ENCODE measurements around the gene CCDC9.
A peak's percentile ranks its signal among the peaks of the same experiment; 100 is the strongest.

CCDC9 gene

DNA sequence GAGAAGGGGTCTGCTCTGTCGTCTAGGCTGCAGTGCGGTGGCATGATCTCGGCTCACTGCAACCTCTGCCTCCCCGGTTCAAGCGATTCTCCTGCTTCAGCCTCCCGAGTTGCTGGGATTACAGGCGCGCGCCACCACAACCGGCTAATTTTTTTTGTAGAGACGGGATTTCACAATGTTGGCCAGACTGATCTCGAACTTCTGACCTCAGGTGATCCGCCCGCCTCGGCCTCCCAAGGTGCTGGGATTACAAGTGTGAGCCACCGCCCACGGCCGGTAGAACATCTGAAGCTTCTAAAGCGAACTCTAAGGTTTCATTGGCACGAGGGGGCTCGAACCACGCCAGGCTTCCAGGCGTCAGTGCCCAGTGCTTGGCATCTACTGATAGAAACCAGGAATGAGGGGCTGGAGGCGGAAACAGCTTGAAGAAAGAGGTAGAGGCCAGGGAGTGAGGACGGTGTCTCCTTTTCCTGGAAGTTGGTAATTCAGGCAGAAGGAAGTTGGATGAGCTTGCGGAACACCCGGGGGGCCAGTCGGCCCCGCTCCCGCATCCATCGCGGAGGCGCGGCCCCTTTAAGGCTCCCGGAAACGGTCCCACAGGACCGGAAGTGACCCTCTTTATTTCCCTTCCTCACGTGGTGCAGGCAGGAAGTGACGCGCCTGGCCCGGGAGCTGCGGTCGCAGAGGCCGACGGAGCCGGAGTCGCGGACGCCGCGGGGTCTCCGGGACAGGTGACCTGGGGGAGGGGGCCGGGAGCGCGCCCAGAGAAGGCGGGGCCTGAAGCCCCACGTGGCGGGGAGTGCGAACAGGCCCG lies at the start of gene CCDC9:
Gene CCDC9 (plus strand): TSS at position 647 of the 814 bp plus-strand sequence. CDS start 1,876 bp downstream, outside the sequence.
- DNase-seq: peak; percentile 94

DNA sequence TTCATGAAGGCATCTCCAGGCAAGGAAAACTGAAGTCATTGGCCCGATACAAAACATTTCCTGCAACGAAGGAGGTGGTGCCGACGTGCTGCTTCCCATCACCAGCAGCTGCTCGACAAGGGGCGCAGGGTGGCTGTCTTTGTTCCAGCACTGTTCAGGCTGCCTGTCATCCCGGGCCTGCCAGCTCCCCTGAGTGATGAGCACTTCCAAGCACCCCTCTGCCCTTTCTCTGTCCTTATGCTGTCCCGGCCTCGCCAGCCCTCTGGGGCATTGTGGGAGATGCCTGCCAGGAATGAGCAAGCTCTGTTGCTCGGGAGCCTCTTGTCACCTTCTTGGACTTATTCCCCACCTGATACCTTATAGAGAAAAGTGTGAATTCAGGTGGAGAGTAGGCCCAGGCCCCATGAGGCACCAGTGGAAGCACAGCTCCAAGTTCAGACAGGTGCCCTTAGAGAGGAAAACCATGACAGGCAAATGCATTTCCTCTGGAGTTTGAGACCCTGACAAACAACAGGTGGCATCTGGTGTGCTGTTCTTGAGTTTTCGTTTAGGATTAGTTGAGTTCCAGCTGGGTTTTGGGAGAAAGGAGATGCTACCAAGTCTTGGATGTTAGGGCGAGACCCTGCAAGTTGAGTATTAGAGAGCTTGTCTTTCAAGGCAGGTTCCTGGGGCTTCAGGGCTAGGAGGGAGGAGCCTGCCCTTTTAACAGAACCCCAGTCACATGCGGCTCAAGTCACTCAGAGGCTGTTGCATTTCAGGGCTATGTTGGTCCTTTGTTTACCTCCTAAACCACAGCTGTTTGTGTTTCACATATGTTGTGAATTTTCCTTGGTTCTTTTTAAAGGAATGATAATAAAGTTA lies 46.8 kb upstream of the CCDC9 start:
- DNase-seq: no peak

DNA sequence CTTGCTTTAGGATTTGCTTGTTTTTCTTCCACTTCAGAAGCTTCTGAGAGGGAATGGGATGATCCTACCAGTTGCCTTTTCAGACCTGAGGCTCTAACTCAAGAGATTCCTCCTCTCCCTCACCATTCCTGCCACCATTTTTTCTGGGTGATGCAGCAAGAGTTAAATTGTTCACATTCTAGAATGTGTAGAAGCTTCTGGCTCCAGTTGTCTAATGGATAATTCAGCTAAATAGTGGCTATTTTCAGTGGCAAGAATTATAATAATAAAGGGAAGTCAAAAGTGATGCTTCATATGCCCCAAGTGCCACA lies 46.2 kb upstream of the CCDC9 start:
- no peak for DNase-seq

DNA sequence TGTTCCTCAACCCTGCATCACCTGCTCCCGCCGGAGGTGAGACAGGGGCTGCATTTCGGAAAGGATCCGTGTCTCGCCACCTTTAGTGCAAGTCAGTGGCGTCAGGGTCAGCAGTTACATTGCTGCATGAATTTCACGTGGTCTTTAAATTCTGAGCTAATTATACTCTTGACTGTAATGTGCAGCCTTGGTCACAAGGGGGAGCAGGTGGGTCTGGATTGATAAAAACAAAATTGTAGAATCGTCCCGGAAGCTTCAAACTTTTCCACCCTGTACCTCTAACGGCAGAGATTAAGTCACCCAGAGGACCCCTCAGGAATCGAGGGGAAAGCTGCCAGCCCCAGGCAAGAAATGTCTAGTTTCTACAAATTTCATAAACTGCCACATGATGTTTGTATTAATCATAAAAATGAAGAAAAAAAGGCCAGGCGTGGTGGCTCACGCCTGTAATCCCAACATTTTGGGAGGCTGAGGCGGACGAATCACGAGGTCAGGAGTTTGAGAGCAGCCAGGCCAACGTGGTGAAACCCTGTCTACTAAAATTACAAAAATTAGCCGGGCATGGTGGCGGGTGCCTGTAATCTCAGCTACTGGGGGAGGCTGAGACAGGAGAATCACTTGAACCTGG lies 45.5 kb upstream of the CCDC9 start:
- DNase-seq: peak; percentile 77

DNA sequence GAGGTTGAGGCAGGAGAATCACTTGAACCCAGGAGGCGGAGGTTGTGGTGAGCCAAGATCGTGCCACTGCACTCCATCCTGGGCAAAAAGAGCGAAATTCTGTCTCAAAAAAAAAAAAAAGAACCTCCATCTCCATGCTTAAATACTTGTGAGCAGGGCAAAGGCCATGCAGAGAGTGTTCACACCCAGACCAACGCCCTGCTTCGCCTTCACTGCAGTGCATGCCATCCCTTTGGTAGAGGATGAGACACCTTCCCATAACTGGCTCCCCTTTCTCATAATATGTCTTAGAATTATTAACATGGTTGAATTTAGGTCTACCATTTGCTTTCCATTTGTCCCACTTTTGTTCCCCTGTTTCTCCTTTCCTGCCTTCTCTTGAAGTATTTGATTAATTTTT lies 40.7 kb upstream of the CCDC9 start:
- DNase-seq: no peak

DNA sequence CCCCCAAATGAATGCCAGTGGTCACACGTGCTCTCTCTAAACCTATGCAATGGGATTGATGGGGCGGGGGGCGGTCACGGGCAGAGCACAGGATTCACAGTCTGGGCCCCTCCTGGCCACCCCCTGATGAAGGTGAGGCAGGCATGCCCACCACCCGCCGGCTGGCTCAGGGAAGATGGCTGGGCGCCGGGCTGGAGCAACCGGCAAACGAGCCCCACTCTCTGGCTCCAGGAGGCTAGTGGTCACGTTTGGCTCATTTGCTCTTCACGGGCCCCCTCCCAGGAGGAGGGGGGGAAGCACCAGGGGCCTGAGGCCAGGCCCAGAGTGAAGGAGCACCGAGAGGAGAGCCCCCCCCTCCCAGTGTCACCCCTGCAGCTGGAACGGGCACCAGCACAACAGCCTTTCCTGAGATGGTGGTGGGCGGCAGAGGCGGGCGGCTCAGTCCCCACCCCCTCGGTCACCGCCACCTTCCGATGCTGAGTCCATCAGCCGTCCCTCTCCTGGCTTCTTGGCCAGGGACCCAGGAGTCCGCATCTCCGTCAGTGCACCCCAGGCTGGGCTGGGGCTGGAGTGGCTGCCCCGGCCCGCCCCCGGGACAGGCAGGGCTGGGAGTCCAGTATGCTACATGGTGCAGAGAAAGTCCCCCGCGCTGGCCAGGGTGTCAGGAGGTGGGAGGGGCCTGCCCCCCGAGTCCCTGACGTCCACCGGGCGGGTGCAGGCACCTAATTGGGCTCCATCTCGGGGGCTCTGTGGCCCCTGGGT lies 35.1 kb upstream of the CCDC9 start:
- DNase-seq: no peak

DNA sequence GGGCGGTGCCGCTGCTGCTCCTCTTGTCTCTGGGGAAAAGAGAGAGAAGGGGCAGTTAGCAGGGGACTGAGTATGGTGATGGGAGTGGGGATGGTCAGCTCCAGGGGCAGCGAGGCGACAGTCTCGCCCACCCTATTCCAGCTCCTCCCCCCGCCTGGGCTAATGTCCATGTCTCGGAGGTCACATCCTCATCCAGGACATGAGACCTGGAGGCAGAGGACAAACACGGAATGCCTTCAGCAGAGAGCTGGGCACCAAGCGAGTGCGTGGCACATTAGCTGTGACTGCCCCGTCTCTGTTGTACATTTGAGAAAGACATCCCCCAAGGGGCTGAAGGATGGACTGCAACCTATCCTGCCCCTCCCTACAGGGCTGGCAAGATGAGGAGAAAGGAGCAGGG lies 34.4 kb upstream of the CCDC9 start:
- no peak for DNase-seq

DNA sequence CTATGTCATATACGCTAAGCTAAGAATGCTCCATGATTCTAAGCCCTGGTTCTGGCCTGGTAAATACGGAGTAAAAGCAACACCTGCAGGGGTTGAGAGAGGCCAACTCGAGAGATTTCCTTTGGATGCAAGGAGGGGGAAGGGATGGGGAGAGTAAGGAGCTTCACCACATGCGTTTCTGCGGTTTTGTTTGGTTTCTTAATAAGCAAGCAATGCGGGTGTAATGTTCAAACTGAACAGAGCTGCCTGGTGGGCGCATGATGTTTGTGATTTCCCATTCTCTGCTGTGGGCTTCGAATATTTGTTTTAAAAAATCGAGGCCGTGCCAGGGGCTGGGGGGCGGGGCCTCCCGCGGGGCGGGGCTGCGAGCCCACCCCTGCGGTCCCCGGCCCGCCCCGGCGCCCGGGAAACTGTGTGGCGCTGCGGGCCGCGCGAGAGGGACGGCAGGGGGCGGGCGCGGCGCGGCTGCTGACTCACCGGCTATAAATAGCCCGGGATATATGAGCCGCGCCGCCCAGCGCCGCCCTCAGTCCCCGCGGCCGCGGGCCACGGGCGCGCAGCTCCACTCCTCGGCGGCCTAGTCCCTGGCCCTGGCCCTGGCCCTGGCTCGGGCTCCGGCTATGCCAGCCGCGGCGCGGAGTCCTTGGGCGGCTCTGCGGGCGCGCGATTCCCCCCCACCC lies 30.4 kb upstream of the CCDC9 start:
- DNase-seq: peak; percentile 86

DNA sequence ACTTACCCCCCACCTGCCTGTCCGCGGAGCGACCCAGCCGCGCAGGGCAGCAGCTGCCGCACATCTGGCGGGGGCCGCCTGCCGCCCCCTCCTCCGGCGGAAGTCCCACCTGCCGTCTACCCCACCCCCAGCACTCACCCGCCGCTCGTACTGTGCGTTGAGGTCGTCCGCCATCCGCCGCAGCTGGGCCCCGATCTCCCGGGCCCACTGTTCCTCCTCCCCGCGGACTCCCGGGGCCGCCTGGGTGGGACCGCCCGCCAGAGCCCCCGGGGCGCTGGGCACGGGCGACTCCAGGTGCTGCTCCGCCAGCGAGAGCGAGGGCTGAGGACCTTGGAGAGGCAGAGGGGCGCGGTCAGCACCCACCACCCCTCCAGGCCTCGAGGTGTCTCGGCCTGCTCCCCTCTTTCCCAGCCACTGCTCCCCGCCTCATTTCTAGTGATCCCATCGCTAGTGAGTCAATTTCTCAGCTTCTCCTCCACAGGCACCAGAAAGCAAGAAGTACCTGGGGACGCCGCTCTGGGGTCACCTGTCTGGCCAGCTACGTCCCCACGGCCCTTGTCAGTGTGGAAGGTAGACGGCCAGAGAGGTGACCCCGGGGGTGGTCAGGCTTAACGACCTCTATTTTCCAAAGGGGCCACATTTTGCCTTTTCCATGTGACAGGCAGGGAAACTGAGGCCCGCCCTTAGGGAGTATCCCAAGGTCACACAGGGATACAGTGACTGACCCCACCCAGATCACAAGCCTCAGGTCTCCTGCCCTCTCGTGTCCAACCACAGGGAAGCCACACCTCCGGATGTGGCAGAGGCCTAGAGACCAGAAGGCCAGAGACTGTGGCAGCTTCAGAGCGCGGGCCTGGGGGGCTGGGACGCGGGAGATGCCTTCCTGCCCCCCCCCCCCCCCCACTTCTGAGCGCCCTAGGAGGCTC lies 29.6 kb upstream of the CCDC9 start:
- DNase-seq: peak; percentile 65

DNA sequence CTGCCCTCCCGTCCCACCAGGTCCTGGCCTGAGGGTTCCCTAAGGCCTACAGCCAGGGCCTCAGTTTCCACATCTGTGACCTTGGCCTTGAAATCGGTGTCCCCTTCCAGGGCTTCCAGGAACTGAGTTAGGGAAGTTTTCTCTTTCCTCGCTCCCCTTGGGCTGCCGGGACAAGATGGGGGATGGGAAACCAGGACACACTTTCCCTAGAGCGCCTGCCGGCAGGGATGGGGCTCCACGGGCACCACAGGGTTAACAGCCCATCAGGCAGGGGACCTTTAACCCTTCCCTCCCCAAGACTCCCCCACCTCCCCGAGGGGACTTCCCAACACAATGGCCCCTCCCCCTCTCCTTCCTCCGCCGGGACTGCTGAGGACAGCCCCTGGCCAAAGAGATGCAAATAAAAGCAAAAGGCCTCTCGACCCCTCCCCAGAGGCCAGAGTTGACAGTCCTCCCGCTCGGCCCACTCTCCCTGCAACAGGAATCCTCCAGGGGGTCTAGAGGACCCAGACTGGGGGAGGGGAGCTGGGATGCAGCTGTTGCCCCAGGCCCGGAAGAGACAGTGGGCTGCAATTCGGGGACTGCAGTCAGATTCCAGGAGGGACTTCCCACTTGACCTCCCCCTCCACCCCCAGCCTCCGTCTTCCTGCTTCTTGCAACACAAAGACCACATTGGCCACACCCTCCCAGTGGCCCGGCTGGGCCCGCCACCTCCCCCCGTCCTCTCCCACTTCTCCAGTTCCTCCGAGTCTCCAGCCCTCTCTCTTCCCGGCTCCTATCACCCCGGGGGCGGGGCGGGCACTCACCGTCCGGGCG lies 28.8 kb upstream of the CCDC9 start:
- peak; percentile 65 for DNase-seq

DNA sequence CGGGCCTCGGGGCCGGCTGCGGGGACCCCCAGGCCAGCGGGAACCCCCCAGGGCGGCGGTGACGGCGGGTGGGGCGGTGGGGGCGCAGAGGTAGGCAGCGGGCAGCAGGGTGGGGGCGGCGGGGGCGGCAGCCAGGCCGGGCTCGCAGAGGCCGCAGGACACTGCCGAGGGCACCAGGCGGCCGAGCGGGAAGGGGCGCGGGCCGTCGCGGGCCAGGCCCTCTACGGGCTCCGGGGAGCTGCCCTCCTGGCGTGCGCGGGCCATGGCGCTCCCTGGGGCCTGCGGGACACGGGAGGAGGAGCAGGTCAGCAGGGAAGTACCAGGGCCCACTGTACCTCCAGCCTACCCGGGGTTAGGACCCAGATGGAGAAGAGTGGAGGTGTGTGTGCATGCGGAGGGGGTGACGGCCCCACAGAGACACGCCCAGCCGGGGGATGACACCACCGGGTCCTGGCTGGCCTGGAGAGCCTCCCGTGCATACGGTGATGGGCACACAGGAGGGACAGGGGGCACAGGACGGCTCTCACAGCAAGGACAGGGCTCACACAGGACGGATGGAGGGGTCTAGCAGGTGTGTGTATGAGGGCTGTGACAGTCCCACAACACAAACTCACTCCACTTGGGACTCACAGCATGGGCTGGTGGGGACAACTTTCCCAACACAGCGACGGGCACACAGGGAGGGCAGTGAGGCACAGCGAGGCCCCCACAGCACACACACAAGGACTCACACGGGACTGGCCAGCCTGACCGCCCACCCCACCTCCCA lies 28.0 kb upstream of the CCDC9 start:
- peak; percentile 52 for DNase-seq

DNA sequence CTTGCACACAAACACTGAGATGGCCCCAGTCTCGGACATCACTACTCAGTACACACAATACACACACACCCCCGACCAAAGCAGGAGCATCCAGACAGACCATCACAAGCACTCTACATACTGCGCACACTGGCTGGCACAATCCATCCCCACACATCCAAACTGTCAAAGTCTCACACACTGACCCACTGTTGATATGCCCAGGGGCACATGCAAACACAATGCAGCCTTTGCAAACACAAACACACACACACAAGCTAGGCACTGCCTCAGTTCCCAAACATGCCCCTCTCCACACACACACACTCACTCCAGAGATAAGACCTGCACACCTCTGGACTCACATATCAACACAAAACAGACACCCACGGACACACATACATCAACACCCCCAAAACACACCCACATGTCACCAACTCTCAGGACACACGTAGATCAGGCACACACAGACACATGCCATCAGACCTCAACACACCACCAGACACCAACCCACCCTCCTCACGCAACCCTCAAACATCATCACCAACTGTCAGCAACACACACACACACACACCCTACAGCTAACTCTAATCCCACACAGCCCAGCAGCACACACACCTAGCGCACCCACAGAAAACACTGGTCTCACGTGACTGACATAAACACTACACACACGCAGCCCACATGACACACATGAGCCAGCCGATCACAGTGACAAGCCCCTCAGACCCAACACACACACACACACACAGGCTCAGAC lies 27.2 kb upstream of the CCDC9 start:
- DNase-seq: no peak

DNA sequence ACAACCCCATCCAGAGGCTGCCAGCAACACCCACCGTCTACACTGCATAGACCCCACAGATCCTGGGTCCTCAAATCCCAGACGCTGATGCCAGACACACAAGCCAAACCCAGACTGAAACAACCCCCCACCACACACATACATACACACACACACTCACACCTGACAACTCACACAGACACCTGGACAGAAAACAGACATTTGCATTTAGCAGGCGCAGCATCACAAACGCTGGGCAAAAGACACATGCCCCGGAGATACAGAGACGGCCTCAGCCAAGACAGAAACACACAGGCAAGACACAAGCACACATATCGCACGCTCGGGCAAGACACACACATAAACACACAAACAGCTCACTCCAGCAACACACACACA lies 26.7 kb upstream of the CCDC9 start:
- DNase-seq: no peak

DNA sequence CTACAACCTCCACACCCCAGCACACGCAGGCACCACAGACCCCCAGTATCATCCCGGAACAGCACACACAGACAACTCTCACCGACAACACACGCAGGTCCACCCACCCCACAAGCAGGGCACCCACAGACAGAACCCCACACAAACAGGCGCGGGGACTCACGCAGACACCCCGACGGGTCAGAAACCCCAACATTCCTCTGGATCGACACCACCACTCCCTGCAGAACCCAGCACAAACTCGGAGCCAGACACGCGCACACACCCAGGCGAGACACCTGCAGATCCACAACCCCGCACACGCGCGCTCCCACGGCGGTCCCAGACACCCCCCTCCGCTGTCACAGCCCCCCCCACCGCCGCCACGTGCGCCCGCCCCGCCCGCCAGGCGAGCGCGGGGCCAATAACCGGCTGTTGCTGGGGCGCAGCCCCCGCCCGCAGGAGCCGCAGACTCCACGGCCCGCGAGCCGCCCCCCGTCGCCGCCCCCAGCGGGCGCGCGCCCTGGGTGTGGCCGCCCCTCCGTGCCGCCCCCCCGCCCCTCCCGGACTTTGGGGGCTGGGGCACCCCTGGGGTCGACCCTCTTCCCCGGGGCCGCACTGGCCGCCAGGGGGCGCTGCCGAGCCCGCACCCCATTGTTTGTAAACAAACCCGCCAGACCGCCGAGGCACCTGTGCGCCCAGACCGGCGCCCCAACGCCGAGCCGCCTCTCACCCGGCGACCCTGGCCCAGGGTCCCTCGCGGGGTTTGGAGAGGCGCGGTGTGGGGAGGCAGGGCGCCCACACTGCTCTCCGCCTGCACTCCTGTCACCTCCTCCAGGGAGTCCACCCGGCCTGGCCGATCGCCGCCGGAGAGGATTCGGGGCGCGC lies 26.0 kb upstream of the CCDC9 start:
- peak; percentile 85 for DNase-seq

DNA sequence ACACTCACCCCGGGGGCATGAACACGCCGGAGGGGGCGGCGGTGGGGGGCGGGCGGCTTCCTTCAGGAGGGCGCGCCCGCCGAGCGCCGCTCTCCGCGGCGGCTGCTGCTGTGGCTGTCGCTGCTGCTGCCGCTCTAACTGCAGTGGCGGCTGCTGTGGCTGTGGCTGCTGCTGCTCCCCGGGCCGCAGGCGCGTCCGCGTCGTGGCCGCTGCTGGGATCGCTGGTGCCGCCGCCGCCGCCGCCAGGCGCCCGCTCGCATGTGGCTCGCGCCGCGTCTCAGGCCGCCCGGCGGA lies 25.5 kb upstream of the CCDC9 start, which contains the start of gene BBC3:
Gene BBC3 (minus strand): TSS at position 279 of the 294 bp plus-strand sequence. CDS start 2,768 bp downstream, outside the sequence.
- no peak for DNase-seq

DNA sequence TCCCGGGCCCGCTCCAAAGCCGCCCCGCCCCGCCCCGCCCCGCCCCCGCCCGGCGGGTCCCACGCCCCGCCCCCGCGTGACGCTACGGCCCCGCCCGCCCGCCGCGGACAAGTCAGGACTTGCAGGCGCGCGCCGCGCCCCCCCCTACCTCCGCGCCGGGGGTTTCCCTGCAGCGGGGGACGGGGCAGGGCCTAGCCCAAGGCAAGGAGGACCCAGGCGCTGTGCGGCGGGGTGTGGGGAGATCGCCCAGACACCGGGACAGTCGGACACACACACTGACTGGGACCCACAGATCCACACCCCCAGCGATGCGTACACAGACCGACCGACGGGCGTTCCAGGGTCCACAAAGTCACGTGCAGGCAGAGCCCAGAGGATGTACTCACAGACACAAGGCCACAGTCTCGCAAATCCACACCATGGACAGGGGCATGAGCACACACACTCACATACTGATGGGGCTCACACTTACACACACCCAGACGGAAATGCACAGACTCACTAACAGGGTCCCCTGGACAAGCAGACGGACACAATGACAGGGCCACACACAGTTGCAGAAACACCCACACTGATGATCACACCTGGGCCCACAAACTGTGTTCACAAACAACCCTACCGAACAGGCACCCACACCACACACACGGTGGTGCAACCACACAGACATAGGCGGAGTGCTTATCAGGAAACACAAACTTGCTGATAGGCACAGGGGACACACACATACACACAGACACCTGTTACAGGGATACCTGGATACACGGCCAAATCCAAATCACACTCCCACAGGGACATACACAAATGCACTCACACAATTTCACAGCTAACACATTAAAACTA lies 24.9 kb upstream of the CCDC9 start:
- peak; percentile 92 for DNase-seq

All from activated CD4-positive, CD25-positive, alpha-beta regulatory T cell treated with anti-CD3 and anti-CD28 coated beads, Interleukin-2, amount 50 U/mL, for 72 hours (primary cell).